Thoracic aorta (tissue), 2 donors: ENCODE data around the gene ADAMTS20. TPM values are rescaled to one million over a fixed set of nuclear protein-coding genes. Genes with fewer than 3 reads are reported as not detected.

Source experiments
- ATAC-seq: fragments of 150-250 bp; one replicate; pipeline ENCODE4 v1.8.0; 2017; ENCODE audit warnings: low read depth; ENCODE audit not compliant: insufficient number of reproducible peaks, low FRiP score
- DNase-seq: peaks from one replicate; pipeline ENCODE4 v3.0.0-alpha.2; 2020; ENCODE audit warnings: low spot score
- H3K27ac ChIP-seq, 2 donors: fragments of 200-600 bp; sonication (generic); 1 replicate in 1 of 2; 2 replicates in 1 of 2; pipeline ENCODE4 v1.5.1; 2016; ENCODE audit warnings: mild to moderate bottlenecking in 2 of 2, moderate library complexity in 2 of 2
- H3K27me3 ChIP-seq: fragments of 200-600 bp; sonication (generic); replicated peaks from 2 replicates; pipeline ENCODE4 v1.6.0; 2016; ENCODE audit warnings: mild to moderate bottlenecking; ENCODE audit not compliant: insufficient read depth
- H3K36me3 ChIP-seq: fragments of 200-600 bp; sonication (generic); one replicate; pipeline ENCODE4 v1.5.1; 2016
- H3K4me1 ChIP-seq, 2 donors: fragments of 200-600 bp; sonication (generic); 1 replicate in 1 of 2; 2 replicates in 1 of 2; pipeline versions ENCODE4 v1.5.1 to v1.6.0; 2016; ENCODE audit warnings: low read depth in 2 of 2, mild to moderate bottlenecking in 1 of 2; ENCODE audit not compliant: control insufficient read depth in 1 of 2
- H3K4me3 ChIP-seq: fragments of 200-600 bp; sonication (generic); 2 replicates; pipeline ENCODE4 v1.5.1; 2016; ENCODE audit warnings: mild to moderate bottlenecking
- H3K9me3 ChIP-seq: fragments of 200-600 bp; sonication (generic); 2 replicates; pipeline ENCODE4 v1.5.1; 2016
- CTCF ChIP-seq: fragments of 200-600 bp; sonication (generic); IDR thresholded peaks from one replicate; pipeline ENCODE4 v1.5.1; 2019; ENCODE audit warnings: antibody characterized with exemption
- total RNA-seq, 2 donors: library from RNA; depleted of rRNA; stranded (reverse); fragments of >200 nt; gene quantifications; one replicate each; pipeline versions ENCODE4 v1.1.0 to v1.2.3, GENCODE V29; 2016

Gene ADAMTS20
- total RNA-seq, 2 donors from 2014 or later = not detected

DNA sequence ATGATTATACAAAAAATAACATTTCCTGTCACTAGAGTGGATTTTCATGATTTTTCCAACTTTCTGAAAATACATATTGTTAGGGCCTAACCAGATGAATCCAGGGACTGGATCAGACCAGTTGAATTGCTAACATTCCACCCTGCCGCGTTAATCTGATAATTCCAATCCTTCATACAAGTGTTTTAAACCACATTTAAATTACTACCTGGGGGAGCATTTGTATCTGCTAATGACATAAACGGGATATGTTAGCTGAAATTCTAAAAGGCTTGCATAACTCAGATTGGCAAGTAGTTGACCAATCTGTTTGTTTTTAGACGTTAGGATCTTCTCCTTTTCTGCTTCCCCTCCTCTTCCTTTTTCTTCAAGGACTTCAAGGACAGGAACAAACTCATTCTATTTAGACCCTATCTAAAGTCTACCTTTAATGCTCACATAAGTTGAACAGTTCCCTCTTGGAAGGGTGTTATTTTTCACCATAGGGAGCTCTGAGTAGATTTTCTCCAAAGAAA is 239.0 kb downstream of the ADAMTS20 start:
- no peak for DNase-seq
- Histone ChIP-seq H3K4me3 (no peak overlapping the region), H3K4me1 (peaks cover 0 to 7% of the 10 kb centered on the region in 2 donors), H3K36me3 (no peaks in the 10 kb centered on the region), H3K9me3 (no peaks in the 10 kb centered on the region), H3K27me3 (no peaks in the 10 kb centered on the region), H3K27ac (no peak overlapping the region)
- TF ChIP-seq CTCF = no peak
- no peak for ATAC-seq

DNA sequence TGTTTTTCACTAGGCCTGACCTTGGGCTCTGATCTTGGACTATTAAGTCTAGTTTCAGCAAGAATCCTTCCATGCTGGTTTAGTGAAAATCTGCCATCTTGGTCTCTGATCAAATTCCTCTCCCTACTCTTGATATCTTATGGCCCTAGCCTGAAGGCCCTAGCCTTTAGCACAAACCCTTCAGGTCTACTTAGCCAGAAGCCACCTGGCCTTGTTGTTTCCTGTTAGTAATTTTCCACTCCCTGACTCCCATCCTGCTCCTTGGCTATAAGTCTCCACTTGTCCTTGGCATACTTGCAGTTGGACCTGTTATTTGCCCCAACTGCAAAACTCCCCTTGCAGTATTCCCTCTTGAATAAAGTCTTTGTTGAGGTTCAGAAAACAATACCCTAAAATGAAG is 241.4 kb downstream of the ADAMTS20 start:
- DNase-seq (no peak), ATAC-seq (no peak)
- Histone ChIP-seq H3K4me1 (peaks cover 0 to under 1% of the 10 kb centered on the region in 2 donors), H3K36me3 (no peaks in the 10 kb centered on the region), H3K9me3 (no peaks in the 10 kb centered on the region), H3K27ac (no peak overlapping the region), H3K4me3 (no peak overlapping the region), H3K27me3 (no peaks in the 10 kb centered on the region)
- no peak for TF ChIP-seq CTCF

- TF ChIP-seq CTCF = no peak
Observed at GRCh38 chr12:43309959-43310358, 242.0 kb downstream of the ADAMTS20 start.

GRCh38 chr12:43308776-43309175 is 243.2 kb downstream of the ADAMTS20 start:
- no peaks in the 10 kb centered on the region for H3K27me3 ChIP-seq
- TF ChIP-seq CTCF = no peak
- ATAC-seq (no peak), DNase-seq (no peak)
- H3K4me3 ChIP-seq = no peak overlapping the region
- no peaks in the 10 kb centered on the region for H3K9me3 ChIP-seq
- H3K36me3 ChIP-seq = no peaks in the 10 kb centered on the region
- H3K27ac ChIP-seq = no peak overlapping the region
- H3K4me1 ChIP-seq = no peaks in the 10 kb centered on the region

More at GRCh38 chr12:43309959-43310358, 242.0 kb downstream of the ADAMTS20 start:
- Histone ChIP-seq H3K27me3 (no peaks in the 10 kb centered on the region), H3K4me1 (no peaks in the 10 kb centered on the region), H3K9me3 (no peaks in the 10 kb centered on the region), H3K36me3 (no peaks in the 10 kb centered on the region), H3K4me3 (no peak overlapping the region), H3K27ac (no peak overlapping the region)
- DNase-seq (no peak), ATAC-seq (no peak)

DNA sequence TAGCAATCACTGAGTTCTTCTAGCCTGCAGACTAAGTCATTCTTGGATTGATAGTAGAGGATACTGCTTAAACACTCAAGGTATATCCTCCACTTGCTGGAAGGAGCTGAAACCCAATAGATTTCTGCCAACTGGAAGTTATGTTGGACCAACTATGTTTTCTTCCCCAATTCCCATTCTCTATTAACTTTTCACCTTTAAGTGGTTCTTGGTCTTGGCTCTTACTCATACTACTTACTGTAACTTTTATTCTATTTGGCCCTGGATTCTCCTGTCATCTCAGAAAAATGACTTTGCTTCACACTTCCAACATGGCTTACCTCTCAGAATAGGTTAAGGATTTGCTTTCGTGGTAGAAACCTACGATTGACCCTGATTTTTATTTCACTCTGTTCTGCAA is 244.9 kb downstream of the ADAMTS20 start:
- no peak for TF ChIP-seq CTCF
- DNase-seq (no peak), ATAC-seq (no peak)
- no peaks in the 10 kb centered on the region for H3K9me3 ChIP-seq
- no peak overlapping the region for H3K4me3 ChIP-seq
- no peaks in the 10 kb centered on the region for H3K36me3 ChIP-seq
- H3K27ac ChIP-seq = no peak overlapping the region
- no peaks in the 10 kb centered on the region for H3K27me3 ChIP-seq
- no peaks in the 10 kb centered on the region for H3K4me1 ChIP-seq
